DND-41 (cell line): ENCODE measurements around the gene APC.

ENCODE experiments used
- ATAC-seq: fragments of 200-7000 bp; cut with Tn5 transposase; 3 replicates; pipeline ENCODE4 v1.9.1; 2021; ENCODE audit warnings: low read depth; ENCODE audit not compliant: insufficient read depth
- DNase-seq: peaks from one replicate; pipeline ENCODE4 v3.0.0-alpha.2; 2020
- H2AFZ ChIP-seq: 2 replicates; pipeline ENCODE4 v1.6.0; 2012; ENCODE audit warnings: low read depth, low read length
- H3K27ac ChIP-seq: 2 replicates; pipeline ENCODE4 v1.5.1; 2012; ENCODE audit warnings: low read length, inconsistent platforms
- H3K27me3 ChIP-seq: fragments of 200-600 bp; sonication (generic); 2 replicates; pipeline ENCODE4 v1.6.0; 2012; ENCODE audit warnings: low read length, mild to moderate bottlenecking, inconsistent platforms; ENCODE audit not compliant: insufficient read depth, poor library complexity
- H3K36me3 ChIP-seq: 2 replicates; pipeline ENCODE4 v1.5.1; 2012; ENCODE audit warnings: low read length, inconsistent platforms; ENCODE audit not compliant: insufficient read depth
- H3K4me1 ChIP-seq: 2 replicates; pipeline ENCODE4 v1.5.1; 2012; ENCODE audit warnings: mild to moderate bottlenecking, low read length; ENCODE audit not compliant: insufficient read depth
- H3K4me2 ChIP-seq: 2 replicates; pipeline ENCODE4 v1.6.0; 2012; ENCODE audit warnings: mild to moderate bottlenecking, moderate library complexity, low read length, inconsistent platforms; ENCODE audit not compliant: insufficient read depth
- H3K4me3 ChIP-seq, 2 experiments: fragments of 200-600 bp in 1 of 2; shearing (Covaris generic) in 1 of 2; 2 replicates each; pipeline ENCODE4 v1.5.1; 2012 to 2016; ENCODE audit warnings: inconsistent platforms in 2 of 2, low read length in 2 of 2, mild to moderate bottlenecking in 2 of 2, low read depth in 1 of 2, moderate library complexity in 1 of 2
- H3K79me2 ChIP-seq: 2 replicates; pipeline ENCODE4 v1.6.0; 2012; ENCODE audit warnings: low read length, inconsistent platforms; ENCODE audit not compliant: insufficient read depth
- H3K9ac ChIP-seq: 2 replicates; pipeline ENCODE4 v1.6.0; 2012; ENCODE audit warnings: low read depth, mild to moderate bottlenecking, inconsistent platforms, low read length, moderate library complexity
- H3K9me3 ChIP-seq: 2 replicates; pipeline ENCODE4 v1.5.1; 2012; ENCODE audit warnings: low read length, moderate library complexity, mild to moderate bottlenecking, inconsistent platforms; ENCODE audit not compliant: insufficient read depth, severe bottlenecking
- H4K20me1 ChIP-seq: 2 replicates; pipeline ENCODE4 v1.6.0; 2012; ENCODE audit warnings: low read length; ENCODE audit not compliant: insufficient read depth
- EZH2 ChIP-seq: IDR thresholded peaks from 3 replicates; pipeline ENCODE4 v1.6.1; 2012; ENCODE audit warnings: borderline replicate concordance, low read depth, mild to moderate bottlenecking, moderate library complexity, low read length, inconsistent platforms; ENCODE audit not compliant: severe bottlenecking
- TF ChIP-seq, protein P1 (sequence below): IDR thresholded peaks from 2 replicates; pipeline ENCODE4 v1.5.1; 2012; ENCODE audit warnings: borderline replicate concordance, low read length, moderate library complexity, mild to moderate bottlenecking; ENCODE audit not compliant: poor library complexity, severe bottlenecking; ENCODE audit errors: extremely low read depth

The APC gene

DNA sequence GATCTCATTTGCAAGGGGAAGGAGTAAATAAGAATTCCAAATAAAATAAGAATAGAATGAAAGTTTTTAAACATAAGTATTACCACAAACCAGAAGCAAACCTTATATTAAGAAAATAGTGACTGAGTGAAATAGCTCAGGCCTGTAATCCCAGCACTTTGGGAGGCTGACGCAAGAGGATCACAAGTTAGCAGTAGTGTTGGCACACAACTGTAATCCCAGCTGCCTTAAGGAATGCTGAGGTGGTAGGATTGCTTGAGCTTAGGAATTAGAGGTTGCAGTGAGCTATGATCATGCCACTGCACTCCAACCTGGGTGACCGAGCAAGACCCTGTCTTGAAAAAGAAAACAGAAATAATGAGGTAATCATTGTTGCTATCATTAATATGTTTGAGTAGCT lies 47.0 kb downstream of the APC start:
- Histone ChIP-seq H3K4me2 (no peak overlapping the region), H2AFZ (no peak overlapping the region), H3K9me3 (no peaks in the 10 kb centered on the region), H3K4me3 (no peak overlapping the region), H3K27me3 (no peaks in the 10 kb centered on the region), H3K27ac (no peak overlapping the region), H3K9ac (no peak overlapping the region), H3K79me2 (no peaks in the 10 kb centered on the region), H3K36me3 (peaks cover 44% of the 10 kb centered on the region; the same call in 1 of the 2 replicates), H4K20me1 (no peaks in the 10 kb centered on the region), H3K4me1 (no peaks in the 10 kb centered on the region)
- DNase-seq = no peak
- no peak for ATAC-seq
- TF ChIP-seq EZH2 = no peak
- TF ChIP-seq, protein P1, sequence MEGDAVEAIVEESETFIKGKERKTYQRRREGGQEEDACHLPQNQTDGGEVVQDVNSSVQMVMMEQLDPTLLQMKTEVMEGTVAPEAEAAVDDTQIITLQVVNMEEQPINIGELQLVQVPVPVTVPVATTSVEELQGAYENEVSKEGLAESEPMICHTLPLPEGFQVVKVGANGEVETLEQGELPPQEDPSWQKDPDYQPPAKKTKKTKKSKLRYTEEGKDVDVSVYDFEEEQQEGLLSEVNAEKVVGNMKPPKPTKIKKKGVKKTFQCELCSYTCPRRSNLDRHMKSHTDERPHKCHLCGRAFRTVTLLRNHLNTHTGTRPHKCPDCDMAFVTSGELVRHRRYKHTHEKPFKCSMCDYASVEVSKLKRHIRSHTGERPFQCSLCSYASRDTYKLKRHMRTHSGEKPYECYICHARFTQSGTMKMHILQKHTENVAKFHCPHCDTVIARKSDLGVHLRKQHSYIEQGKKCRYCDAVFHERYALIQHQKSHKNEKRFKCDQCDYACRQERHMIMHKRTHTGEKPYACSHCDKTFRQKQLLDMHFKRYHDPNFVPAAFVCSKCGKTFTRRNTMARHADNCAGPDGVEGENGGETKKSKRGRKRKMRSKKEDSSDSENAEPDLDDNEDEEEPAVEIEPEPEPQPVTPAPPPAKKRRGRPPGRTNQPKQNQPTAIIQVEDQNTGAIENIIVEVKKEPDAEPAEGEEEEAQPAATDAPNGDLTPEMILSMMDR = no peak

DNA sequence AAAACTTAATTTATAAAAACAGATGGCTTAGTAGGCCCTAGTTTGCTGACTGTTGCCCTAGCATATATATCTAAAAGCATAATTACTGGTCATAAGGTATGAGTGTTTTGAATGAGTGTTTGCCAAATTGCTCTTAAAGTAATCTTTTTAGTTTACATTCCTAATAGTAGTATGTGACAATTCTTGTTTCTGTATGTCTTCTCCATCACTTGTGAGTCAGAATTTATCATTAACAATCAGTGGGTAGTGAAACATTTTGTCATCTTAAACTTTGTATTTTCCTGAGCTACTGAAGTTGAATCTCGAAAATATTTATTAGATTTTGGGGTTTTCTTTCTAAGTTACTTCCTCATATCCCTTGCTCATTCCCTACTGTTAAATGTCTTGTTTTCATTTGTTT lies 49.6 kb downstream of the APC start:
- Histone ChIP-seq H3K27ac (no peak overlapping the region), H3K4me2 (no peak overlapping the region), H4K20me1 (no peaks in the 10 kb centered on the region), H2AFZ (no peak overlapping the region), H3K36me3 (peaks cover 40% of the 10 kb centered on the region), H3K79me2 (no peaks in the 10 kb centered on the region), H3K9me3 (no peaks in the 10 kb centered on the region), H3K4me1 (no peaks in the 10 kb centered on the region), H3K9ac (no peak overlapping the region), H3K4me3 (no peak overlapping the region), H3K27me3 (no peaks in the 10 kb centered on the region)
- DNase-seq (no peak), ATAC-seq (no peak)
- TF ChIP-seq EZH2 = no peak
- TF ChIP-seq, protein P1 = no peak

DNA sequence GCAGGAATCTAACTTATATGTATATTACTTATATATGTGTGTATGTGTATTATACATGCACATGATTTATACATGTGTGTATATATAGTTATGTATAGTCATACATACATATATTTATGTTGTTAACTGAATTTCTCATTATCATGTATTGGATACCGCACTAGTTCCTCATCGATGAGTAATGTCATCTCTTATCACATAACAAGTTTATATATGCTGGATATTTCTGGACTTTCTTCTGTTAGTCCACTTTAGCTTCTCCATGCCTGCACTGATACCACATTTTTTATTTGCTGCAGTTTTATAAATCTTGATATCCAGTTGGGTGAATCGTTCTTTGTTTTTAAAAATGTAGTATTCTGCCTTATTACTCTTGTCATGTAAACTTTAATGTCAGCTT lies 50.2 kb downstream of the APC start:
- no peaks in the 10 kb centered on the region for H3K79me2 ChIP-seq
- no peak overlapping the region for H2AFZ ChIP-seq
- peaks cover 43% of the 10 kb centered on the region for H3K36me3 ChIP-seq
- DNase-seq (no peak), ATAC-seq (no peak)
- H3K27me3 ChIP-seq = no peaks in the 10 kb centered on the region
- no peak overlapping the region for H3K4me3 ChIP-seq
- no peak overlapping the region for H3K27ac ChIP-seq
- H3K4me1 ChIP-seq = no peaks in the 10 kb centered on the region
- no peak overlapping the region for H3K9ac ChIP-seq
- TF ChIP-seq, protein P1 = no peak
- no peak for TF ChIP-seq EZH2
- H4K20me1 ChIP-seq = no peaks in the 10 kb centered on the region
- no peak overlapping the region for H3K4me2 ChIP-seq
- no peaks in the 10 kb centered on the region for H3K9me3 ChIP-seq

DNA sequence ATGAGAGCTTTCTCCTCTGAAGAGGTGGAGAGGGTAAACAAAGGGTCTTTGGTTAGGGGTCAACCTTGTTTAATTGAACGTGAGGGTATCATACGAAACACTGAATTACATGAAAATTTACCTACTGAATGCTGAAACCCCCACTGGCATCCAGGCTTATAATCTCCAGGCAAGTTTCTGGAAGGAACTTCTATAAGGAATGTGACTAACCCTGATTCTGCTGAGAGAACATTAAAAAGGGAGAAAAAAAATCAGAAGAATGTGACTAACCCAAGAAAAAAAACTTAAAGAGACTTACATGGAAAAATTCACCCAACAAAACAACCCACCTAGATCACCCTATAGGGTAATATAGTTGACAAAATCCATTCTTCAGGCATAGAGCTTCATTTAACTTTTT lies 55.5 kb downstream of the APC start:
- Histone ChIP-seq H4K20me1 (no peaks in the 10 kb centered on the region), H3K4me3 (no peak overlapping the region), H3K79me2 (no peaks in the 10 kb centered on the region), H2AFZ (no peak overlapping the region), H3K27me3 (no peaks in the 10 kb centered on the region), H3K4me2 (no peak overlapping the region), H3K27ac (no peak overlapping the region), H3K9ac (no peak overlapping the region), H3K36me3 (peaks cover 65% of the 10 kb centered on the region), H3K4me1 (no peaks in the 10 kb centered on the region), H3K9me3 (no peaks in the 10 kb centered on the region)
- ATAC-seq (no peak), DNase-seq (no peak)
- no peak for TF ChIP-seq EZH2
- TF ChIP-seq, protein P1 = no peak
